Lower lobe of right lung (tissue), 2 donors: ENCODE data around the gene NAALADL2. TPM values are rescaled to one million over a fixed set of nuclear protein-coding genes. Genes with fewer than 3 reads are reported as not detected.

Experiments
- ATAC-seq, 2 donors: fragments of 200-7000 bp; cut with Tn5 transposase; one replicate each; pipeline ENCODE4 v1.9.1; 2020 to 2022; ENCODE audit warnings: mild to moderate bottlenecking in 2 of 2, moderate library complexity in 2 of 2
- DNase-seq: peaks from one replicate; pipeline ENCODE4 v3.0.0-alpha.2; 2020
- H3K27ac ChIP-seq: fragments of 200-600 bp; one replicate; pipeline ENCODE4 v1.8.0; 2022
- H3K27me3 ChIP-seq: fragments of 200-600 bp; one replicate; pipeline ENCODE4 v1.8.0; 2022; ENCODE audit warnings: low read depth
- H3K36me3 ChIP-seq: fragments of 200-600 bp; one replicate; pipeline ENCODE4 v1.8.0; 2022; ENCODE audit warnings: mild to moderate bottlenecking
- H3K4me1 ChIP-seq: fragments of 200-600 bp; one replicate; pipeline ENCODE4 v1.8.0; 2022
- H3K4me3 ChIP-seq: fragments of 200-600 bp; one replicate; pipeline ENCODE4 v1.8.0; 2022; ENCODE audit warnings: mild to moderate bottlenecking
- H3K9me3 ChIP-seq: fragments of 200-600 bp; one replicate; pipeline ENCODE4 v1.8.0; 2022
- intact Hi-C: fragments of 100-400 bp; cut with DNase I; formaldehyde crosslinking; loops from one replicate; pipeline ENCODE4 v1.11.0; 2022
- total RNA-seq: library from RNA; stranded (reverse); fragmentation: NEBNext Ultra II Directional; extraction: Animal tissue kit (Norgen Biotek cat#: 25700); gene quantifications from one replicate; pipeline ENCODE4 v1.2.1, GENCODE V29; 2021
- TF ChIP-seq, protein P1 (sequence below): fragments of 200-600 bp; IDR thresholded peaks from one replicate; pipeline ENCODE4 v1.8.0; 2022; ENCODE audit warnings: antibody characterized with exemption, mild to moderate bottlenecking
- donor health status: DM: no; HTN: yes; CAD: no; lungs with severe emphysema.

Gene NAALADL2
- total RNA-seq, 1 donor from 2014 or later = 9.8 TPM

DNA sequence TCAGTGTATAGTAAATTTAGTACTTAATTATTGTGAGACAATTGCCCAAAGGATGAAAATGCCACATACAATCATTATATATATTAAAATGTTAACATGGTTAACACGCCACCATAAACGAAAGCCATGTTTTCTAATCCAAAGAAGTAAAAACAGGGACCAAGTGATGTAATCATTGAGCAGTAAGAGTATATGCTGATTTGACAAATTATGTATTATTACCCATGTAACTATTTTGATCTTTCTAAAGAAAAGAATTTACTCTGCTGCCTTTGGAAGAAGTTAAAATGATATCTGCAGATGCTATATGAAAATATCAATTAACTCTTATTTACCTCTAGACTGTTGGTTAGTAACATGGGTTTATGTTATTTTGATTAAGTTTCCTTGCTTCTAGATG is 150.2 kb downstream of the NAALADL2 start:
- Histone ChIP-seq H3K27me3 (no peaks in the 10 kb centered on the region), H3K4me1 (no peaks in the 10 kb centered on the region), H3K4me3 (no peak overlapping the region), H3K9me3 (no peaks in the 10 kb centered on the region), H3K36me3 (no peaks in the 10 kb centered on the region), H3K27ac (no peak overlapping the region)
- TF ChIP-seq, protein P1, sequence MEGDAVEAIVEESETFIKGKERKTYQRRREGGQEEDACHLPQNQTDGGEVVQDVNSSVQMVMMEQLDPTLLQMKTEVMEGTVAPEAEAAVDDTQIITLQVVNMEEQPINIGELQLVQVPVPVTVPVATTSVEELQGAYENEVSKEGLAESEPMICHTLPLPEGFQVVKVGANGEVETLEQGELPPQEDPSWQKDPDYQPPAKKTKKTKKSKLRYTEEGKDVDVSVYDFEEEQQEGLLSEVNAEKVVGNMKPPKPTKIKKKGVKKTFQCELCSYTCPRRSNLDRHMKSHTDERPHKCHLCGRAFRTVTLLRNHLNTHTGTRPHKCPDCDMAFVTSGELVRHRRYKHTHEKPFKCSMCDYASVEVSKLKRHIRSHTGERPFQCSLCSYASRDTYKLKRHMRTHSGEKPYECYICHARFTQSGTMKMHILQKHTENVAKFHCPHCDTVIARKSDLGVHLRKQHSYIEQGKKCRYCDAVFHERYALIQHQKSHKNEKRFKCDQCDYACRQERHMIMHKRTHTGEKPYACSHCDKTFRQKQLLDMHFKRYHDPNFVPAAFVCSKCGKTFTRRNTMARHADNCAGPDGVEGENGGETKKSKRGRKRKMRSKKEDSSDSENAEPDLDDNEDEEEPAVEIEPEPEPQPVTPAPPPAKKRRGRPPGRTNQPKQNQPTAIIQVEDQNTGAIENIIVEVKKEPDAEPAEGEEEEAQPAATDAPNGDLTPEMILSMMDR = no peak
- intact Hi-C loops = no loop called here
- DNase-seq (no peak), ATAC-seq (no peak)

DNA sequence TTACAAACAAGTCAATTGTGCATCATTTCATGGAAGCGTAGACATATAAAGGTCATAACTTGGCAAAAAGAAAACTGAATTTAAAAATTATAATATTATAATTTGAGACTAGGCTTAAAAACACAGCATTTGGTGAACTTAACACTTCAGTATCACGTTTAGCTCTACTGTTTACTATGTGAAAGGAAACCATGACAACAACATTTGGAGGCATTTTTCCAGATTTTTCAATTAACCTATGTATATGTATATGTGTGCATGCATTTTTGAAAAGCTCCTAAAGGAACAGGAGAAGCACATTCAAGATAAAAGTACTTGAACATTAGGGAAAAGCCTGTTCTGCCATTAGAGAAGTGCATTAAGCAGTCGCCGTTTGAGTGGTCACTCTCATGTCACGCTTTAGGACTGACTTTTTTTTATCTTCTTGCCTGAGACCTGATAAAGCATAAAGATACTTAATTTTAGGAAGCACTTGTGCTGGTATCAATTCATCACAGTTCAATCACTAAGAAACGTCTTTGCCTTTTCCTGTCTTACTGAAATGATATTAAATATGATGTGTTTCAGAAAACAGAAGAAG is 156.0 kb downstream of the NAALADL2 start:
- no peak for DNase-seq
- TF ChIP-seq, protein P1 = no peak
- H3K27ac ChIP-seq = no peak overlapping the region
- ATAC-seq = no peak
- no peaks in the 10 kb centered on the region for H3K4me1 ChIP-seq
- intact Hi-C loops = no loop called here
- H3K36me3 ChIP-seq = no peaks in the 10 kb centered on the region
- H3K9me3 ChIP-seq = no peaks in the 10 kb centered on the region
- H3K27me3 ChIP-seq = no peaks in the 10 kb centered on the region
- no peak overlapping the region for H3K4me3 ChIP-seq

DNA sequence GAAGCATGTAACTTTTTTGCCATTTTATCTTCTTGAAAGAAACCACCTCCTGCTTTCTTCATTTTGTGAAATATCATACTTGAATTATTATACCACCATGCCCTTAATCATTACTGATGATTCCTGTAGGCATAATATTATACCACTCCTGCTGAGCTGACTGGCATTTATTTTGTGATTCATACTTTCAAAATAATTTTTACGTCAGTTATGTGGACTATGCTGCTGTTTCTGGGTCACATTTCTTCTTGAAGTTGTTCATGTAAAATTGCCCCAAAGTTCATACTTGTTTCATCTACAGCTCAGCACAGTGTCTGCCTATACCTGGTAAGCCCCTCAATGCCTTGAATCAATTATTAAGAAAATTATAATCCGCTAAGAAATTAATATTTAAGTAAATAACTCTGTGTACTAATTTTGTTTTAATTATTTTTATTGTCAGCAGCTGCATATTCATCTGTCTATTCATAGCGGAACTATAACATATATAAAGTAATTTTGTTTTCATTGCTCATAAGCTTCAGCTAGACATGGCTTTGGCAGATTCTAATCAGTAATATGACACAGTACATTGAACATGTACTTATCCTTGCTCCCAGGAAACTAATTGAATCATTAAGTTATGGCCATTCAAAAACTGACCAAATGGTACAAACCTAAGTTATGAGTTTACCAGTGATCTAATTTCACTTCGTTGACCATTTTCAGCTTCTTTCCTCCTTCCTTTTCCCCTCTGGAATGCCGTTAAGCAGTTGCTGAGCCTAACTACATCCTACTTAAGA is 160.0 kb downstream of the NAALADL2 start:
- ATAC-seq = no peak
- intact Hi-C loops = no loop called here

DNA sequence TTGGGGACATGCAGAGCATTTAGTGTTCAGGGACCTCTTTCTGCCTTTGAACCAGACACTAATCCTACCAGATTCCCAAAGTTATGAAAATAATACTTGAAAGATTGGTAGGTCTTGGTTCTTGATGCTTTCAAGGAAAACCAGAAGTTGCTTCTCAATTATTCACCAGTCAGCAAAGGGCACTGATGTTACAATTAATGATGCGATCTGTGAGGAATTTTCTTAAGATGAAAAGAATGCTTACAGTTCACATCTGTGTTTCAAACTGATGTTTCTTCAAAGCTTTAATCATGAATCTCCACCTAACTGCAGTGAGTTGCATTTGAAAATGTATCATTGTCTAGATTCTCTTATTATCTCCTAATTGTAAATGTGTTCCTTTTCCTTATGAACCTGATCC is 161.0 kb downstream of the NAALADL2 start:
- intact Hi-C loops = no loop called here

More for the DNA sequence above, 160.0 kb downstream of the NAALADL2 start:
- Histone ChIP-seq H3K4me1 (no peaks in the 10 kb centered on the region), H3K27ac (no peak overlapping the region), H3K9me3 (no peaks in the 10 kb centered on the region), H3K27me3 (no peaks in the 10 kb centered on the region), H3K4me3 (no peak overlapping the region), H3K36me3 (no peaks in the 10 kb centered on the region)
- DNase-seq = no peak
- TF ChIP-seq, protein P1 = no peak

DNA sequence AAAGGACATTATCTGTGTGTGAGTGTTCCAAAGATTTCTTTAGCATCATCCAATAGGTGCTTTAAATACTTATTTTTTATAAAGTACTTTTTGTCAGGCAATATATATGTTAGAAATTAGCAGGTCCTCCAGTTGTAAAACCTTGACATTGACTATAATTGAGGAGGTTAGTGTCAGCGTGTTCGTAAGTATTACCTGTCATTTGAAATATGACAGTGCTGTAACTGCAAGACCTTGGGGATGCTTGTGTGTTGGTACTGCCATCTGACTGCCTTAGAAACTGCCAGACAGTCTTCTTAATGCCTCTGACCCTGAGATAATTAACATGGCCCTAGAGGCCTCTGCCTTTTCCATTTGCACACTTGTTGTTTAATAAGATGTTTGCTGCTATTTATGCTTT is 170.7 kb downstream of the NAALADL2 start:
- no peak for ATAC-seq
- intact Hi-C loops = no loop called here
- no peaks in the 10 kb centered on the region for H3K36me3 ChIP-seq
- no peak overlapping the region for H3K27ac ChIP-seq
- no peaks in the 10 kb centered on the region for H3K4me1 ChIP-seq
- TF ChIP-seq, protein P1 = no peak
- DNase-seq = no peak
- H3K27me3 ChIP-seq = no peaks in the 10 kb centered on the region
- H3K4me3 ChIP-seq = no peak overlapping the region
- no peaks in the 10 kb centered on the region for H3K9me3 ChIP-seq

More for the DNA sequence above, 161.0 kb downstream of the NAALADL2 start:
- TF ChIP-seq, protein P1 = no peak
- ATAC-seq (no peak), DNase-seq (no peak)
- H3K27ac ChIP-seq = no peak overlapping the region
- H3K27me3 ChIP-seq = no peaks in the 10 kb centered on the region
- H3K4me1 ChIP-seq = no peaks in the 10 kb centered on the region
- H3K36me3 ChIP-seq = no peaks in the 10 kb centered on the region
- no peaks in the 10 kb centered on the region for H3K9me3 ChIP-seq
- H3K4me3 ChIP-seq = no peak overlapping the region
